ENCODE measurements around the gene POLA2.

DNA sequence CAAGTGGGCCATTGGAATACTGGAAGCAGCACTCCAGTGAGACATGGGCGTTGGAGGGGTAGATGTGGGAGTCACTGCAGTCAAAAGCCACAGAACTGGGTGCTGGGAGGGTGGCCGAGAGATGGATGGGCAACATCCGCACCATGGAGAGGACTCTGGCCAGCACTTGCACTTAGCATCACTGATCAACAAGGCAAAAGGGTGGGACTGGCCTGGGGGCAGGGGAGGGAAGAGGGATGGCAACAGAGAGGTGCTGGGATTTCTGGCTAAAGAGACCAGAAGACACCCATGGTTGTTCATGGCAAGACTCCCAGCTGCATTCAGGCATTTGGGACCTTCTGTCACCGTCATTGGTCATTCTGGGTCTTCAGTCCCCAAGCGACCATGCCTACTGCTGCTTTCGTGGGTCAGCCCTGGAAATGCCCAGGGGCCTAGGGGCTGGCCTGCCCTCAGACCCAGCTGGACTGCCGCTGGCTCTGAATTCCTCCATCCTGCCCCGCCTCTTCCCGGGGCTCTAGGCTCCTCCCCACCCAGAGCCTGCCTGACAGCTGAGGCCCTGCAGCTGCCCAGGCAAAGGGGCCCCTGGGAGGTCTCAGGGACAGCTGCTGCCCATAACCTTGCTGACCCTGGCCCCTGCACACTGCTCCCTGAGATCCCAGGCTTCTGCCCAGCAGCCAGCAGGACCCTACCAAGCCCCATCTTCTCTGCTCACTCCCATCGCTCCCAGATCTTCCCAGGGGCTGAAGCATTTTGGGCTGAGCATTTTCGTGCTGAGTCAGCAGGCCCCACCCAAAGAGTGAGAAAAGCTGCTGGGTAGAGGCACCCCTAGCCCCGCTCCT lies 39.9 kb downstream of the POLA2 start:
- TF ChIP-seq CTCF (IDR thresholded peaks at IDR 0.05; ENCODE audit: low read depth, low read length, missing input control): no peak
- no peak for TF ChIP-seq SP1 (IDR thresholded peaks at IDR 0.05)
- TF ChIP-seq ATF3 (IDR thresholded peaks at IDR 0.05): no peak
